Measurements from ENCODE around the gene NUB1. TPM values are rescaled to one million over a fixed set of nuclear protein-coding genes. Genes with fewer than 3 reads are reported as not detected.

The NUB1 gene
- polyA plus RNA-seq, 1 donor (not counting 4 experiments of a cell fraction or from before 2014, with no cell fraction given) = 34.6 TPM

GRCh38 chr7:151363182-151363581 is 21.6 kb downstream of the NUB1 start:
- Histone ChIP-seq H3K4me1 (ENCODE audit: control insufficient read depth, extremely low read depth, insufficient read depth, low read length) (no peaks in the 10 kb centered on the region), H4K20me1 (ENCODE audit: control insufficient read depth, extremely low read depth, insufficient read depth, low read length) (no peaks in the 10 kb centered on the region), H3K4me2 (ENCODE audit: control insufficient read depth, extremely low read depth, insufficient read depth, low read depth, low read length) (no peak overlapping the region), H3K27ac (ENCODE audit: control insufficient read depth, insufficient read depth, low read length) (no peak overlapping the region), H3K27me3 (ENCODE audit: control insufficient read depth, extremely low read depth, insufficient read depth, low read length) (no peaks in the 10 kb centered on the region), H3K79me2 (ENCODE audit: control insufficient read depth, insufficient read depth, low read length) (no peaks in the 10 kb centered on the region), H3K9ac (ENCODE audit: control insufficient read depth, extremely low read depth, insufficient read depth, low read length) (no peak overlapping the region), H3K9me3 (ENCODE audit: control insufficient read depth, low read depth, low read length) (no peaks in the 10 kb centered on the region), H2AFZ (ENCODE audit: control insufficient read depth, low read length) (no peak overlapping the region), H3K4me3 (ENCODE audit: control insufficient read depth in 2 of 3, extremely low read depth in 1 of 3, insufficient read depth in 2 of 3, low read depth in 1 of 3, low read length in 3 of 3) (no peak overlapping the region), H3K9me1 (ENCODE audit: control insufficient read depth, extremely low read depth, insufficient read depth, low read length) (no peaks in the 10 kb centered on the region), H3K36me3 (ENCODE audit: control insufficient read depth in 2 of 2, extremely low read depth in 1 of 2, insufficient read depth in 2 of 2, low read length in 2 of 2) (peaks cover 0 to 4% of the 10 kb centered on the region in 2 experiments)
- TF ChIP-seq CTCF (optimal IDR thresholded peaks at IDR 0.05 in 1 of 3, IDR thresholded peaks at IDR 0.05 in 1 of 3, conservative IDR thresholded peaks at IDR 0.05 in 1 of 3; ENCODE audit: extremely low read depth in 1 of 3, insufficient read depth in 2 of 3, low read length in 3 of 3) = no peak
- no peak for TF ChIP-seq EZH2 (IDR thresholded peaks at IDR 0.05; ENCODE audit: low read length)
- dilution Hi-C loops (cut with MboI; ENCODE audit: extremely low pct_ligation_motif_present, low sequenced_read_pairs) = no loop called here
- DNase-seq (ENCODE audit: low read depth, low spot score) (no peak), FAIRE-seq (no peak)

GRCh38 chr7:151366166-151366879 is 24.7 kb downstream of the NUB1 start:
- DNase-seq (ENCODE audit: low read depth, low spot score) (no peak), FAIRE-seq (no peak)
- Histone ChIP-seq H3K4me3 (ENCODE audit: control insufficient read depth in 2 of 3, extremely low read depth in 1 of 3, insufficient read depth in 2 of 3, low read depth in 1 of 3, low read length in 3 of 3) (no peak overlapping the region), H3K9me1 (ENCODE audit: control insufficient read depth, extremely low read depth, insufficient read depth, low read length) (no peaks in the 10 kb centered on the region), H3K9me3 (ENCODE audit: control insufficient read depth, low read depth, low read length) (no peaks in the 10 kb centered on the region), H2AFZ (ENCODE audit: control insufficient read depth, low read length) (no peak overlapping the region), H4K20me1 (ENCODE audit: control insufficient read depth, extremely low read depth, insufficient read depth, low read length) (no peaks in the 10 kb centered on the region), H3K79me2 (ENCODE audit: control insufficient read depth, insufficient read depth, low read length) (no peaks in the 10 kb centered on the region), H3K4me1 (ENCODE audit: control insufficient read depth, extremely low read depth, insufficient read depth, low read length) (no peaks in the 10 kb centered on the region), H3K27me3 (ENCODE audit: control insufficient read depth, extremely low read depth, insufficient read depth, low read length) (no peaks in the 10 kb centered on the region), H3K9ac (ENCODE audit: control insufficient read depth, extremely low read depth, insufficient read depth, low read length) (no peak overlapping the region), H3K4me2 (ENCODE audit: control insufficient read depth, extremely low read depth, insufficient read depth, low read depth, low read length) (no peak overlapping the region), H3K27ac (ENCODE audit: control insufficient read depth, insufficient read depth, low read length) (no peak overlapping the region), H3K36me3 (ENCODE audit: control insufficient read depth in 2 of 2, extremely low read depth in 1 of 2, insufficient read depth in 2 of 2, low read length in 2 of 2) (peaks cover 3 to 4% of the 10 kb centered on the region in 2 experiments)
- dilution Hi-C loops (cut with MboI; ENCODE audit: extremely low pct_ligation_motif_present, low sequenced_read_pairs) = no loop called here
- TF ChIP-seq EZH2 (IDR thresholded peaks at IDR 0.05; ENCODE audit: low read length) (no peak), CTCF (optimal IDR thresholded peaks at IDR 0.05 in 1 of 3, IDR thresholded peaks at IDR 0.05 in 1 of 3, conservative IDR thresholded peaks at IDR 0.05 in 1 of 3; ENCODE audit: extremely low read depth in 1 of 3, insufficient read depth in 2 of 3, low read length in 3 of 3) (no peak)
